ENCODE measurements around the gene HSPD1.

HSPD1 gene

DNA sequence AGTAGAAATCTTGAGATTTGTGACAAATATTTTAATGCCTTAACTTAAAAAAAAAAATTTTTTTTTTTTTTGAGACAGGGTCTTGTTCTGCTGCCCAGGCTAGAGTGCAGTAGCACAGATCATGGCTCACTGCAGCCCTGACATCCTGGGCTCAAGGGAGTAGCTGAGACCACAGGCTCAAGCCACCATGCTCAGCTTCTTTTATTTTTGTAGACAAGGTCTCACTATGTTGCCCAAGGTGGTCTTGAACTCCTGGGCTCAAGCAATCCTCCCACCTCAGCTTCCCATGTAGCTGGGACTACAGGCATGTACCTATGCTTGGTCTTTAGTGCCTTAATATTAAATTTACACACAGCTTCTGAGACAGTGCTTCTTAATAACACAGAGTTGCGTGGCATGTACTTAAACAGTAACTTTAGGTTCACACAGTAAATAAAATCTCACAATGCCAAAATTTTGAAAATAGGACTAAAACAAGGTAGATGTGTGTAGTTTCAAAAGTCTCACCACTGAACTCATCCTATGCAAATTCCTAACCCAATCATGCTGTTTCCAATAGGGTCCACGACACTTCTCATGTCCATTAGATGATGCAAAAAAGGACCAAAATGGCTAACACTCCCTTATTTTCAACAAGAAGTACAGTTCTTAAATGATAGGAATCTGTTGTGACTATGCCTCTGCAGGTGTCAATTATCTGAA, 4.1 kb downstream of the HSPD1 start:
- ATAC-seq: no peak
- TF ChIP-seq TCF4 (CRISPR knock-in tag; IDR thresholded peaks at IDR 0.05; ENCODE audit: borderline replicate concordance) (no peak), CSDC2 (CRISPR knock-in tag; IDR thresholded peaks at IDR 0.05) (no peak), SNAI2 (CRISPR knock-in tag; IDR thresholded peaks at IDR 0.05) (no peak), ISL1 (CRISPR knock-in tag; IDR thresholded peaks at IDR 0.05) (no peak), GLIS3 (CRISPR knock-in tag; IDR thresholded peaks at IDR 0.05) (no peak), ARNTL (CRISPR knock-in tag; IDR thresholded peaks at IDR 0.05; ENCODE audit: borderline replicate concordance, low read depth) (no peak), ZNF8 (CRISPR knock-in tag; IDR thresholded peaks at IDR 0.05) (no peak), ZFP3 (CRISPR knock-in tag; IDR thresholded peaks at IDR 0.05) (no peak), TOX (CRISPR knock-in tag; IDR thresholded peaks at IDR 0.05; ENCODE audit: borderline replicate concordance) (no peak), OSR1 (CRISPR knock-in tag; IDR thresholded peaks at IDR 0.05) (no peak), ZFP30 (CRISPR knock-in tag; IDR thresholded peaks at IDR 0.05) (no peak), RARB (CRISPR knock-in tag; IDR thresholded peaks at IDR 0.05) (no peak), ZNF70 (CRISPR knock-in tag; IDR thresholded peaks at IDR 0.05) (no peak), ESRRG (CRISPR knock-in tag; IDR thresholded peaks at IDR 0.05) (no peak), PPARA (CRISPR knock-in tag; IDR thresholded peaks at IDR 0.05; ENCODE audit: borderline replicate concordance) (no peak)
- TF ChIP-seq, protein P1, sequence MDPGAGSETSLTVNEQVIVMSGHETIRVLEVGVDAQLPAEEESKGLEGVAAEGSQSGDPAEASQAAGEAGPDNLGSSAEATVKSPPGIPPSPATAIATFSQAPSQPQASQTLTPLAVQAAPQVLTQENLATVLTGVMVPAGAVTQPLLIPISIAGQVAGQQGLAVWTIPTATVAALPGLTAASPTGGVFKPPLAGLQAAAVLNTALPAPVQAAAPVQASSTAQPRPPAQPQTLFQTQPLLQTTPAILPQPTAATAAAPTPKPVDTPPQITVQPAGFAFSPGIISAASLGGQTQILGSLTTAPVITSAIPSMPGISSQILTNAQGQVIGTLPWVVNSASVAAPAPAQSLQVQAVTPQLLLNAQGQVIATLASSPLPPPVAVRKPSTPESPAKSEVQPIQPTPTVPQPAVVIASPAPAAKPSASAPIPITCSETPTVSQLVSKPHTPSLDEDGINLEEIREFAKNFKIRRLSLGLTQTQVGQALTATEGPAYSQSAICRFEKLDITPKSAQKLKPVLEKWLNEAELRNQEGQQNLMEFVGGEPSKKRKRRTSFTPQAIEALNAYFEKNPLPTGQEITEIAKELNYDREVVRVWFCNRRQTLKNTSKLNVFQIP (CRISPR knock-in tag; IDR thresholded peaks at IDR 0.05; ENCODE audit: borderline replicate concordance, low read depth): no peak
- TF ChIP-seq, protein P2, sequence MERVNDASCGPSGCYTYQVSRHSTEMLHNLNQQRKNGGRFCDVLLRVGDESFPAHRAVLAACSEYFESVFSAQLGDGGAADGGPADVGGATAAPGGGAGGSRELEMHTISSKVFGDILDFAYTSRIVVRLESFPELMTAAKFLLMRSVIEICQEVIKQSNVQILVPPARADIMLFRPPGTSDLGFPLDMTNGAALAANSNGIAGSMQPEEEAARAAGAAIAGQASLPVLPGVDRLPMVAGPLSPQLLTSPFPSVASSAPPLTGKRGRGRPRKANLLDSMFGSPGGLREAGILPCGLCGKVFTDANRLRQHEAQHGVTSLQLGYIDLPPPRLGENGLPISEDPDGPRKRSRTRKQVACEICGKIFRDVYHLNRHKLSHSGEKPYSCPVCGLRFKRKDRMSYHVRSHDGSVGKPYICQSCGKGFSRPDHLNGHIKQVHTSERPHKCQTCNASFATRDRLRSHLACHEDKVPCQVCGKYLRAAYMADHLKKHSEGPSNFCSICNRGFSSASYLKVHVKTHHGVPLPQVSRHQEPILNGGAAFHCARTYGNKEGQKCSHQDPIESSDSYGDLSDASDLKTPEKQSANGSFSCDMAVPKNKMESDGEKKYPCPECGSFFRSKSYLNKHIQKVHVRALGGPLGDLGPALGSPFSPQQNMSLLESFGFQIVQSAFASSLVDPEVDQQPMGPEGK (CRISPR knock-in tag; IDR thresholded peaks at IDR 0.05; ENCODE audit: borderline replicate concordance): no peak
- TF ChIP-seq, protein P3, sequence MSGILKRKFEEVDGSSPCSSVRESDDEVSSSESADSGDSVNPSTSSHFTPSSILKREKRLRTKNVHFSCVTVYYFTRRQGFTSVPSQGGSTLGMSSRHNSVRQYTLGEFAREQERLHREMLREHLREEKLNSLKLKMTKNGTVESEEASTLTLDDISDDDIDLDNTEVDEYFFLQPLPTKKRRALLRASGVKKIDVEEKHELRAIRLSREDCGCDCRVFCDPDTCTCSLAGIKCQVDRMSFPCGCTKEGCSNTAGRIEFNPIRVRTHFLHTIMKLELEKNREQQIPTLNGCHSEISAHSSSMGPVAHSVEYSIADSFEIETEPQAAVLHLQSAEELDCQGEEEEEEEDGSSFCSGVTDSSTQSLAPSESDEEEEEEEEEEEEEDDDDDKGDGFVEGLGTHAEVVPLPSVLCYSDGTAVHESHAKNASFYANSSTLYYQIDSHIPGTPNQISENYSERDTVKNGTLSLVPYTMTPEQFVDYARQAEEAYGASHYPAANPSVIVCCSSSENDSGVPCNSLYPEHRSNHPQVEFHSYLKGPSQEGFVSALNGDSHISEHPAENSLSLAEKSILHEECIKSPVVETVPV (CRISPR knock-in tag; IDR thresholded peaks at IDR 0.05): no peak
- TF ChIP-seq, protein P4, sequence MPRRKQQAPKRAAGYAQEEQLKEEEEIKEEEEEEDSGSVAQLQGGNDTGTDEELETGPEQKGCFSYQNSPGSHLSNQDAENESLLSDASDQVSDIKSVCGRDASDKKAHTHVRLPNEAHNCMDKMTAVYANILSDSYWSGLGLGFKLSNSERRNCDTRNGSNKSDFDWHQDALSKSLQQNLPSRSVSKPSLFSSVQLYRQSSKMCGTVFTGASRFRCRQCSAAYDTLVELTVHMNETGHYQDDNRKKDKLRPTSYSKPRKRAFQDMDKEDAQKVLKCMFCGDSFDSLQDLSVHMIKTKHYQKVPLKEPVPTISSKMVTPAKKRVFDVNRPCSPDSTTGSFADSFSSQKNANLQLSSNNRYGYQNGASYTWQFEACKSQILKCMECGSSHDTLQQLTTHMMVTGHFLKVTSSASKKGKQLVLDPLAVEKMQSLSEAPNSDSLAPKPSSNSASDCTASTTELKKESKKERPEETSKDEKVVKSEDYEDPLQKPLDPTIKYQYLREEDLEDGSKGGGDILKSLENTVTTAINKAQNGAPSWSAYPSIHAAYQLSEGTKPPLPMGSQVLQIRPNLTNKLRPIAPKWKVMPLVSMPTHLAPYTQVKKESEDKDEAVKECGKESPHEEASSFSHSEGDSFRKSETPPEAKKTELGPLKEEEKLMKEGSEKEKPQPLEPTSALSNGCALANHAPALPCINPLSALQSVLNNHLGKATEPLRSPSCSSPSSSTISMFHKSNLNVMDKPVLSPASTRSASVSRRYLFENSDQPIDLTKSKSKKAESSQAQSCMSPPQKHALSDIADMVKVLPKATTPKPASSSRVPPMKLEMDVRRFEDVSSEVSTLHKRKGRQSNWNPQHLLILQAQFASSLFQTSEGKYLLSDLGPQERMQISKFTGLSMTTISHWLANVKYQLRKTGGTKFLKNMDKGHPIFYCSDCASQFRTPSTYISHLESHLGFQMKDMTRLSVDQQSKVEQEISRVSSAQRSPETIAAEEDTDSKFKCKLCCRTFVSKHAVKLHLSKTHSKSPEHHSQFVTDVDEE (CRISPR knock-in tag; IDR thresholded peaks at IDR 0.05): no peak
- TF ChIP-seq, protein P5, sequence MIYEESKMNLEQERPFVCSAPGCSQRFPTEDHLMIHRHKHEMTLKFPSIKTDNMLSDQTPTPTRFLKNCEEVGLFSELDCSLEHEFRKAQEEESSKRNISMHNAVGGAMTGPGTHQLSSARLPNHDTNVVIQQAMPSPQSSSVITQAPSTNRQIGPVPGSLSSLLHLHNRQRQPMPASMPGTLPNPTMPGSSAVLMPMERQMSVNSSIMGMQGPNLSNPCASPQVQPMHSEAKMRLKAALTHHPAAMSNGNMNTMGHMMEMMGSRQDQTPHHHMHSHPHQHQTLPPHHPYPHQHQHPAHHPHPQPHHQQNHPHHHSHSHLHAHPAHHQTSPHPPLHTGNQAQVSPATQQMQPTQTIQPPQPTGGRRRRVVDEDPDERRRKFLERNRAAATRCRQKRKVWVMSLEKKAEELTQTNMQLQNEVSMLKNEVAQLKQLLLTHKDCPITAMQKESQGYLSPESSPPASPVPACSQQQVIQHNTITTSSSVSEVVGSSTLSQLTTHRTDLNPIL (CRISPR knock-in tag; IDR thresholded peaks at IDR 0.05; ENCODE audit: low read depth): no peak

DNA sequence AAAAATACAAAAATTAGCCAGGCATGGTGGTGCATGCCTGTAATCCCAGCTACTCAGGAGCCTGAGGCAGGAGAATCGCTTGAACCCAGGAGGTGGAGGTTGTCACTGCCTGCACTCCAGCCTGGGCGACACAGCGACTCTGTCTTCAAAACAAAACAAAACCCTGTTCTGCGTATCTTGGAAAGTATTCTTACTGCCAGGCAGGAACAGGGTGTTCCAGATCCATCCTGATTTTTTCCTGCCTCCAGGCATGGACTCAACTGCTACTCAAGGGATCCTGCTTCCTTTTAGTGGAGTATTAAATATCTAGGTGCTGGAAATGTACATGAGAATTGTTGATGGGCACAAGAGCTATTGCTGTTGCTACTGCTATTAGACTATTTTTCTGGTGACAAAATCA, 12.3 kb downstream of the HSPD1 start:
- ATAC-seq: no peak
- TF ChIP-seq ZC3H10 (CRISPR knock-in tag; IDR thresholded peaks at IDR 0.05): no peak
- TF ChIP-seq, protein P1 (CRISPR knock-in tag; IDR thresholded peaks at IDR 0.05; ENCODE audit: borderline replicate concordance, low read depth): no peak

Measured in SK-N-SH treated with all-trans-retinoic acid at 6 μM for 48 hours (cell line).